ENCODE measurements around the gene GJC2.

Gene GJC2

GRCh38 chr1:228146417-228147150 lies 3.1 kb upstream of the GJC2 start:
- DNase-seq: no peak

GRCh38 chr1:228147151-228147693 lies 2.5 kb upstream of the GJC2 start:
- peak; percentile 21 for DNase-seq

- no peak for DNase-seq
These were observed 2.0 kb upstream of the GJC2 start for GRCh38 chr1:228147768-228148167.

DNA sequence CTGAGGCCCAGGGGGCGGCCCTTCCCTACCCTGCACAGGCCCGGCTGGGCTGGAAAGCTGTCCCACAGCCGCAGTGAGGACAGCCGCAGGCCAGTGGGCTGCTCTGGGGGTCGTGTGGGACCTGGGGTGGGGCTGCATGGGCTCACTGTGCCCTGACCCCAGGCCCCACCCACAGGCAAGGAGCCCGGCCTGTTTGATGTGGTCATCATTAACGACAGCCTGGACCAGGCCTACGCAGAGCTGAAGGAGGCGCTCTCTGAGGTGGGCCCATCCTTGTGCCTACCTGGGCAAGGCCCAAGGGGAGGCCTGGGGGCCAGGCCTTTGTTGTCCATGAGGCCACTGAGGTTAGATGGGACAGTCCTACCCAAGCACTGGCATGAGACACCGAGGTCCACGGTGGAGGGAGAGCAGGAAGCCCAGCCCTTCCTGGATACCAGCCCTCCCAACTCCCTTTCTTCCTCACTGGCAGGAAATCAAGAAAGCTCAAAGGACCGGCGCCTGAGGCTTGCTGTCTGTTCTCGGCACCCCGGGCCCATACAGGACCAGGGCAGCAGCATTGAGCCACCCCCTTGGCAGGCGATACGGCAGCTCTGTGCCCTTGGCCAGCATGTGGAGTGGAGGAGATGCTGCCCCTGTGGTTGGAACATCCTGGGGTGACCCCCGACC lies 1.4 kb upstream of the GJC2 start:
- DNase-seq: peak; percentile 30

DNA sequence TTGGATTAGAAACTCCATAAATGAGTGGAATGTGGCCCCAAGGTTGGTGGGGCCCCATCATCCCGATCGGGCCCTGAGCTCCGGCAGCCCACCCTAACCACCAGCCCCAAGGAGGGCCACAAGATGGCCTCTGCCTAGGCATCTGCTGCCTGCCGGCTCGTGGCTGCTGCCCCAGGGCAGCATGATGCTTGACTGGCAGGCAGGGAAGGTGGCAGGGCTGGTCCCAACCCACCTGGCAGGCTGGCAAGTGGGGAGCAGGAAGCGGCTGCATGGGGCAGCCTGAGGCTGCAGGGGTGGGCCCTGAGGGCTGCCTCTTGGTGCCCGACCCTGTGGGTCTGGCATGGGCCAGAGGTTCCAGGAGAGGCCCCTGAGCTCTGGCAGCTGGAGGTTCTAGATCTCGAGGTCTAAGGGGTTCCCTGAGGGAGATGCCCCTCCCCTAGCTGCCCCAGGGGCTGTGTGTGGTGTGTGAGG lies 760 bp upstream of the GJC2 start:
- no peak for DNase-seq

DNA sequence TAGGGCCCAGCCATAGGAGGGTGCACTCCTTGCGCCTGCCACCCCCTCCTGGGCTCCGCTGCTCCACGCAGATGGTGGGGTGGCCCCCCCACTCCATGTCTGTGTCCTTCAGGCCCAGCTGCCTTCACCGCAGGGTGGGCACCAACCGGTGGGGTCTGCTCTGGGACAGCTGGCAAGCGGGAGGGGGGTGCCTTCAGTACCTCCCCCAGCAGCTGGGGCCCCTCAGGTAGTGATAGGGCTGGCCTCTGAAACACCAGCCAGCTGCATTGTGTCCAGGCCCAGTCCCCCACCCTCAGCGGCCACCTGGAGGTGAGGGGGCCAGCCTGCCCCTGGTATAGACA lies 360 bp downstream of the GJC2 start:
- peak; percentile 43 for DNase-seq

GRCh38 chr1:228150461-228151179 lies 890 bp downstream of the GJC2 start:
- DNase-seq: peak; percentile 89

GRCh38 chr1:228151180-228151925 lies 1.6 kb downstream of the GJC2 start:
- DNase-seq: no peak

GRCh38 chr1:228152097-228152917 lies 2.6 kb downstream of the GJC2 start:
- DNase-seq: peak; percentile 18

- no peak for DNase-seq
These were observed 3.2 kb downstream of the GJC2 start for GRCh38 chr1:228152918-228153258.

DNA sequence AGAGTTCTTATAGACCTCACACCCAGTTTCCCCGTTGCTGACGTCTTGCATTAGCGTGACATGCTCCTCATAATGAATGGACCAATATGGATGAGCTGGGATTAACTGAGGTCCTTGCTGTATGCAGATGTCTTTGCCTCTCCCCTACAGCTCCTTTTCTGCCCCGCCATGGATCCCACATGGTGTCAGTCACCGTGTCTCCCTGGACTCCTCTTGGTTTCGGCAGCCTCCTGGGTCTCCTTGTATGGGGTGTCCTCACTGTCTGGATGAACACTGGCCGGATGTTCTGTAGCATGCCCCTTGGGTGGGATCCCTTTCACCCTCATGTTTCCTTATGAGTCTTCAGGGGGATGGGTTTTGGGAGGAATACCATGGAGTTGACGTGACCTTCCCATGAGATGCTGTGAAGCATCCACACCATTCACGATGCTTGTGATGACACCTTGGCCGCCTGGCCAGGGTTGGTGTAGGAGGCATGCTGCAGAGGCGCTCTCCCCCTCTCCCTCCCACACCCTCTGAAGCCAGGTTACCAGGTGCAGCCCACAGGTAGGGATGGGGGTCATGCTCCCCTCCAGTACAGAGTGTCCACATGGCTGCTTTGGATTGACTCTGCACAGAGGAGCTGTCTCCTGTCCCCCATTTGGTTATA lies 4.4 kb downstream of the GJC2 start:
- DNase-seq: no peak

DNA sequence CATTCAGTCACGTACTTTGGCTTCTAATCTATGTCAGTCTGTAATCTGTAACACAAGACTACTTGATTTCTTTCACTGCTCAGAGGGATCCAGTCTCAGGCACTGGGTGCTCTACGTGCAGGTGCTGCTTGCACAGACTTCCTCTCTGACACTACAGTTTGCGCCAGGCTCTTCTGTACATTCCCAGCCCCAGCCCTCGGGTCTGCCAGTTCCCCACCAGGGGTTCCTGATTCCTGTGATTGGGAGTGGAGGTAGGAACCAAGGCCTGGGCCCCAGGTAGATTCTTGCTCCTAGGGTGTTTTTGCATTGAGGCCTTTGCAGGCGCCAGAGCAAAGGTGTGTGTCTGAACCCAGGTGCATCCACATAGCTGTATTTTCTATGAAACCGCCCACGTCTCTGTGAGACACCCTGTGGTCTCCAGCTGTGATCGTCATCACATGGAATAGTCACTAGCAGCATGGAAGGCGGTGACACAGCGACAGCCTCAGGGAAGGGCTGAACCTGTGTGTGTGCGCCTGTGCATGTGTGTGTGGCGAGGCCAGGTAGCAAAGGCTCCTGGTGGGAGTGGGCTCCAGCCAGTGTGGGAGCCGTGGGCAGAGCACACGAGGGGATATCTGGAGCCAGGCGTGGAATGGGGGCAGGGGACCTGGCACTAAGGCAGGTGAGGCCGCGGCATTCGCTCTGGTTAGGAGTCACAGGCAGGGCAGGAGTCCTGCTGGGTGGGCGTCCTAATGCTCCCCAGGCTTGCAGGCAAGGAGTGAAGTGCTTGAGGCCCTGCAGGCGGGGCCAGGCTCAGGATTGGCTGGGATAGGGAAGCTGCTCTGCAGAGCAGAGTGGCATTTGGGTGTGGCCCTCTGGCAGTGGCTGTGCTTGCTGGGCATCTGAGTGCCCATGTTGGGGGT lies 5.2 kb downstream of the GJC2 start:
- no peak for DNase-seq

DNA sequence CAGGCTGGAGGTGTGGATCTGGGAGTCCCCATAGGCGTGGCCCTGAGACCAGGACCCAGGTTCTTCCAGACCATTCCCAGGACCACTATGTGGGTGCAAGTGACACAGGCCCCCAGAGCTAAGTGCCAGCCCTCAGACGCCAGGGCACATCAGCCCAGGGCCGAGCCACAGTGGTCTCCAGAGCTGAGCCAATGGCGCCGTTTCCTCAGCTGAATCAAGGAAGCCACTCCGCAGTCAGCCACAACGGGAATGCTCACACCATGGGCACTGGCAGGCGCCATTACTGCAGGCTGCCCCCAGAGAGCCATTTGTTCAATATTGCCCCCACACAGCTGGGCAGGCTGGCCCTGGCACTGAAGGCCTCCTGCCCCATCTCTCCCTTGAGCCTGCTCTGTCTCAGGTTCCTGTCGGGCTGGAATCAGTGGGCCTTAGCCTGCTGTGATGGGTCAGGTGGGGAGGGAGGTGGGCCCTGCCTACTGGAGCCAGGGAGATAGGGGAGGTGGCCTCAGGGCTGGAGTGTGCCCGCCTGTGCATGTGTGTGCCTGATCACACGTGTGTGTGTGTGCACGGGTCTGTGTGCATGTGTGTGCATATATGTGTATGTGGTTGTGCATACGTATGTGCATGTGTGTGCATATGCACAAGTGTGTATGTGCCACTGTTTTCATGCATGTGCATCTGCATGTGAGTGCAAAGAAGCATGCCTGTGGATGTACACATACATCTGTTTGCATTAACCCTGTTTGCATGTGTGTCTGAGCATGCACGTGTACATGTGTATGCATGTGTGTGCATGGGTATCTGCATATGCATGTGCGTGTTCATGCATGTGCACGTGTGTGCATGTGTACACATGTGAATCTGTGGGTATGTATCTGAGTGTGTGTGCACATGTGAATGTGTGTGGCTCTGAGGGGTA lies 6.1 kb downstream of the GJC2 start:
- DNase-seq: no peak

- no peak for DNase-seq
These were observed 6.8 kb downstream of the GJC2 start for GRCh38 chr1:228156515-228156881.

- no peak for DNase-seq
These were observed 7.4 kb downstream of the GJC2 start for GRCh38 chr1:228156941-228157728.

GRCh38 chr1:228157729-228158126 lies 8.0 kb downstream of the GJC2 start:
- DNase-seq: no peak

- no peak for DNase-seq
These were observed 8.6 kb downstream of the GJC2 start for GRCh38 chr1:228158151-228159007.

Measured in right hindlimb (tissue), 1 donor.